ENCODE measurements around the gene IFITM5.
A peak's percentile ranks its signal among the peaks of the same experiment; 100 is the strongest.
"Not testable (repeated sequence)": the region's sequence is repeated elsewhere in the genome, so short reads cannot be mapped to it uniquely, and the experiment has no call there.

The IFITM5 gene

DNA sequence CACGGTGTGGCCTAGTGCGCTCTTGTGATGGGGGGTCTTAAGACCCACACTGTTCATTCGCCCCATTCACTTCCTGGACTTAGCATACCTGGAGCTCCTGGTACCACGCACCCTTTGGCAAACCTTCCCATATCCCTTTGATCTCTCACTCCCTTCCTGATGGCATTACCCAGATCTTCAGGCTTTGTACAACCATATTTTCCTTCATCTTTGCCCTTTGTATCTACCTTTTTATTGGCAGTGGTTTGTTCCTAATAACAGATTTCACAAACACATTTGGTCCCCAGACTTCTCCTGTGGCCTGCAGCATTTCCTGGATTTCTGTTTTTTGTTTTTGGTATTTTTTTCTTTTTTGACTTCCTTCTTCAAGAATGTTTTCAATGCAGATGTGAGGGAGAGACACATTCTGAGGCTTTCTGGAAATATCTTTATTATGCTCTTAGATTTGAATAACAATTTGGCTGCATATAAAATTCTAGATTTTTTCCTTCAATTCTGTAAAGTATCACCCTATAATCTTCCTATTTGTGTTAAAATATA lies 37.4 kb upstream of the IFITM5 start:
- H3K36me3 ChIP-seq (ENCODE audit: insufficient read depth, low read length), result no peaks in the 10 kb centered on the region
- H3K4me3 ChIP-seq, result no peak overlapping the region
- TF ChIP-seq FOXP2 (optimal IDR thresholded peaks at IDR 0.05; ENCODE audit: control extremely low read depth, extremely low read length, insufficient read depth) (no peak), POLR2AphosphoS5 (IDR thresholded peaks at IDR 0.05; ENCODE audit: borderline replicate concordance, low read depth, low read length) (no peak), EZH2 (IDR thresholded peaks at IDR 0.05) (no peak)
- no peak for DNase-seq (ENCODE audit: low read depth, low spot score)
- H3K27ac ChIP-seq, result peak overlapping the region; percentile 53
- no peaks in the 10 kb centered on the region for H3K9me3 ChIP-seq (ENCODE audit: low read depth, low read length)
- no peak overlapping the region for H3K9ac ChIP-seq (ENCODE audit: insufficient read length)

DNA sequence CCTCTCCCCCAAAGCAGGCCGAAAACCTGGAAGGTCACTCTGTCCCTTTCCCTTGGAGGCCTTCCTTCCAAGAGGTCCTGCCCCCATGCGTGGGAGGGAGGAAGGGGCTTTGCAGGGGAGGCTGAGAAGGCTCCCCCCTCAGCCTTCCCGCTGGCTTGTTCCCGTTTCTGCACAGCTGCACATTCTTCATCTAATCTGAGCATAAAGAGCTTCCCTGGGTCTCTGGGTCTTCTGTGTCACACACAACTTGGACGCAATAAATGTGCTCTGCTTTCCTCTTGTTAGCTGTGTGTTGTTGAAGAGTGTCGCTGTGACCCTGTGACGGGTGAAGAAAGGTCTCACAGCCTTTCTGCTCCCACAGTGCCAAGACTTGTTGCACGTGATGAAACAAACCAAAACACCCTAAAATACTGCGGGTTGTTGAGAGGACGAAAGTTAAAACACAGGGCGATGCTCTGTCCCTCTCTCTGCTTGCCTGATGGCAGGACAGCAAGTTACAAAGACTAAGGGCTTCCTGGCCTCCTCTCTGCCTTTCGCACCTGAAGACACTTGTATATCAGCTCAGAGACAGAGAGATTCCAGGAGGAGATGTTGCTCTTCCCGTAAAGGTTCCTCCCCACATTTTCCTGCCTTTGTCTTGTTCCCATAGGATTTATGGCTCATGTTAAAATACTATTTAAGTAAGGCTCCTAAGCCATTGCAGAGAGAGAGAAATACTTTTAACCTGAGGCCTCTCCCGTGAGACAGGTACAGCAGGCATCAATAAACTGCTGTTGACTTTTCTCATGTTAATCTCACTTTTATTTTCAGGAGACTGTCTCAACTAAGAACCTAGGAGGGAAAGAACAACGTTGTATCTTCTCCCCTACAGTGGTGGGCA lies 36.7 kb upstream of the IFITM5 start:
- TF ChIP-seq EZH2 (IDR thresholded peaks at IDR 0.05) (no peak), POLR2AphosphoS5 (IDR thresholded peaks at IDR 0.05; ENCODE audit: borderline replicate concordance, low read depth, low read length) (no peak), FOXP2 (optimal IDR thresholded peaks at IDR 0.05; ENCODE audit: control extremely low read depth, extremely low read length, insufficient read depth) (no peak)
- no peaks in the 10 kb centered on the region for H3K36me3 ChIP-seq (ENCODE audit: insufficient read depth, low read length)
- DNase-seq (ENCODE audit: low read depth, low spot score), result no peak
- peak overlapping the region; percentile 60 for H3K9ac ChIP-seq (ENCODE audit: insufficient read length)
- peak overlapping the region; percentile 65 for H3K27ac ChIP-seq
- no peaks in the 10 kb centered on the region for H3K9me3 ChIP-seq (ENCODE audit: low read depth, low read length)
- H3K4me3 ChIP-seq, result no peak overlapping the region

DNA sequence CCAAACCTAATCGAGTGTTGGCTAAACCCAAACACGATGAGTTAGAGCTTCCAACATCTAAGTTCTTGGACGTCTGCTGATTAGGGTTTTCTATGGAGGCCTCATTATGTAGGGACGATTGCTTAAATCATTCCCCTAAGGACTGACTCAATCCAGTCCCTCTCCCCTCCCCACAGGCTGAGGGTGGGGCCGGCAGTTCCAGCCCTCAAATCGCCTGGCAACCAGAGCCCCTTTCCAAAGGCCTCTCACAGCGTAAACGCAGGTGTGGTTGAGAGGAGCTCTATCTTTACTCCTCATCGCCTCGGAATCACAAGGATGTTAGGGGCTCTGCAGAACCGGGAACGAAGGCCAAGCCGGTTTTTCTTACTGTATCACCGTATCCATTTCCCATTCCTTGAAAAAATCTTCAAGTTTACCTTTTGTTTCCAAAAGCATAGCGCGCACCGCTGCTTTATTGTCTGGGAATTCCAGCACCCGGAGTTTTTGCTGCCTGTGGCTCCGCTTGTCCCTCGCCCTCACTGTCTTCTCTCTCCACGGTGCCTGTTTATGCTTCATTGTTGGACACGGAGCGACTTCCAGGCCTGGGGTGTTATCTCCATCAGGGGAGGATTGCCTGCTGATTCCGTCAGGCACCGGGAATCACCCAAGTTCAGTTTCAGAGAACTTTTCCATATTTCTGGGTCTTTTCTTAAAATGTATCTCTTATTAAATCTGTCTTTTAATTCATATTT lies 35.1 kb upstream of the IFITM5 start:
- Histone ChIP-seq H3K36me3 (ENCODE audit: insufficient read depth, low read length) (no peaks in the 10 kb centered on the region), H3K9ac (ENCODE audit: insufficient read length) (no peak overlapping the region)

DNA sequence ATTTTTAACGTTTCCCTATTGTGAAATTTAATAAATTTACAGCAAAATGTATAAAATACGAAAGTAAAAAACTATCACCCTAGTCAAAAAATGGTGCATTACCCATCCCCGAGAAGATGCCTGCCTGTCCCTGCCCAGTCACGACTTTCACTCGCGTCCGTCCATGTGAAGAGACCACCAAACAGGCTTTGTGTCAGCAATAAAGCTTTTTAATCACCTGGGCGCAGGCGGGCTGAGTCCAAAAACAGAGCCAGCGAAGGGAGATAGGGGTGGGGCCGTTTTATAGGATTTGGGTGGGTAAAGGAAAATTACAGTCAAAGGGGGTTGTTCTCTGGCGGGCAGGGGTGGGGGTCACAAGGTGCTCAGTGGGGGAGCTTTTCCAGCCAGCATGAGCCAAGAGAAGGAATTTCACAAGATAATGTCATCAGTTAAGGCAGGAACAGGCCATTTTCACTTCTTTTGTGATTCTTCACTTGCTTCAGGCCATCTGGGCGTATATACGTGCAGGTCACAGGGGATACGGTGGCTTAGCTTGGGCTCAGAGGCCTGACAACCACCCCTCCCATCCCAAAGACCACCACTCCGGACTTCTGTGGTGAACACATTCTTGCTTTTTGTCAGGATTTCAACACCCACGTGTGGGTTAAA lies 34.4 kb upstream of the IFITM5 start:
- not testable (repeated sequence) for DNase-seq (ENCODE audit: low read depth, low spot score); H3K9me3 ChIP-seq (ENCODE audit: low read depth, low read length); H3K9ac ChIP-seq (ENCODE audit: insufficient read length); H3K36me3 ChIP-seq (ENCODE audit: insufficient read depth, low read length); H3K4me3 ChIP-seq
- H3K27ac ChIP-seq, result peak overlapping the region; percentile 75

More for the DNA sequence above, 35.1 kb upstream of the IFITM5 start:
- no peaks in the 10 kb centered on the region for H3K9me3 ChIP-seq (ENCODE audit: low read depth, low read length)
- H3K4me3 ChIP-seq, result peak overlapping the region; percentile 9; the same call in 1 of the 2 replicates
- peak overlapping the region; percentile 75 for H3K27ac ChIP-seq
- TF ChIP-seq FOXP2 (optimal IDR thresholded peaks at IDR 0.05; ENCODE audit: control extremely low read depth, extremely low read length, insufficient read depth) (no peak), POLR2AphosphoS5 (IDR thresholded peaks at IDR 0.05; ENCODE audit: borderline replicate concordance, low read depth, low read length) (no peak), EZH2 (IDR thresholded peaks at IDR 0.05) (no peak)
- DNase-seq (ENCODE audit: low read depth, low spot score), result no peak

DNA sequence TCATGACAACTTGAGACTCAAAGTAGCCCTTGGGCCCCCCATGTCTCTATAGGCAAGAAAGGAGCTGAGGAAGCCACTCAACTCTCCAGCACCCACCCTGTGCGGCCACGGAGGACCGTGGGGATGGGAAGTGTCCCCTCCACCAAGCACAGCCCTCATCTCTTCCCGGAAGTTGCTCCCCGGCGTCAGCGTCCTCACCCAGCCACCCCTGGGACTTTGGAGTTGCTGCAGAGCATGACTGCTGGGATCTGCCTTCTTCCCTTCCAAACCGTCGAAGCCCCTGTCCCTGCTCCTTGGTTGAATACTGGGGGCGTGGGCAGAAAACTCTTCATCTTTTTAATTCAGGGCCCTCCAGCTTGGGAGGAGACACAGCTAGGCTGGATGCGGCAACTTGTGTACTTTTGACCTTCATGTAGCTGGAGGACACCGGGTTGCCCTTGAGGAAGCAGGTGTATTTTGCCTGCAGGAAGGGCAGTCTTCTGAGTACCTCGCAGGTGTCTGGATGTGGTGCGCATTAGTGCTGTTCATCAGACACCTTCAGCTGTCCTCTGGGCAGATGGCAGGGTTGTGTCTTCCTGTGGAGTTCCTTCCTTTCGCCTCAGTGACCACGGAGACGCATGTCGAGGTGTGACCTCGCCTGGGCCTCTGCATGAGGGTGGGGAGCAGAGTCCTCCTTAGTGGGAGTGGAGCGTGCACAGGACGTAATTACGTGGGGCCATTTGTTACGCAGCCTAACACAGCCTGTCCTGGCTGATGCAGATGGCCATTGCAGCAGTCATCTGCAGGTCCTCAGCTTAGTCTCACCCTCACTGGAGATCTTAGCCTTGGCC lies 33.5 kb upstream of the IFITM5 start:
- Histone ChIP-seq H3K9me3 (ENCODE audit: low read depth, low read length) (no peaks in the 10 kb centered on the region), H3K9ac (ENCODE audit: insufficient read length) (no peak overlapping the region), H3K4me3 (no peak overlapping the region), H3K36me3 (ENCODE audit: insufficient read depth, low read length) (no peaks in the 10 kb centered on the region), H3K27ac (no peak overlapping the region)
- TF ChIP-seq POLR2AphosphoS5 (IDR thresholded peaks at IDR 0.05; ENCODE audit: borderline replicate concordance, low read depth, low read length) (no peak), FOXP2 (optimal IDR thresholded peaks at IDR 0.05; ENCODE audit: control extremely low read depth, extremely low read length, insufficient read depth) (no peak), EZH2 (IDR thresholded peaks at IDR 0.05) (no peak)
- DNase-seq (ENCODE audit: low read depth, low spot score), result no peak

DNA sequence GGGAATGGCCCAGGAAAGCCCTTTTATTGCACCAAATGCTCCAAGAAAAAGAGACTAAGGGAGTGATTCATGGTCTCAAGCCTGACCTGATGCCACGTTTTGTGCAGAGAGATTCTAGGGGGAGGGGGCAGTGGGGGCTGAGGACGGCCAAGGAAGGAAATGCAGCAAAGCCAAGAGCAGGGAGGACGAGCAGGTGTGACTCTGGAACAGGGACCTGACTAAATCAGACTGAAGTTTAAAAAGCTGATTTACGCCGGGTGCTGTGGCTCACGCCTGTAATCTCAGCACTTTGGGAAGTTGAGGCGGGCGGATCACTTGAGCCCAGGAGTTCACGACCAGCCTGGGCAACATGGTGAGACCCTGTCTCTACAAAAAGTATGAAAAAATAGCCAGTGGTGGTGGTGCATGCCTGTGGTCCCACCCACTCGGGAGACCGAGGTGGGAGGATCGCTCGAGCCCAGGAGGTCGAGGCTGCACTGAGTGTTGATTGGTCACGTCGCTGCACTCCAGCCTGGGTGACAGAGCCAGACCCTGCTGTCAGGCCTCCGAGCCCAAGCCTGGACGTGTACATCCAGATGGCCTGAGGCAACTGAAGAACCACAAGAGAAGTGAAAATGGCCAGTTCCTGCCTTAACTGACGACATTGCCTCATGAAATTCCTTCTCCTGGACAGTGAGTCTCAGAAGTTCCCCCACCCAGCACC lies 32.2 kb upstream of the IFITM5 start:
- no peak for TF ChIP-seq POLR2AphosphoS5 (IDR thresholded peaks at IDR 0.05; ENCODE audit: borderline replicate concordance, low read depth, low read length)
- no peak for TF ChIP-seq FOXP2 (optimal IDR thresholded peaks at IDR 0.05; ENCODE audit: control extremely low read depth, extremely low read length, insufficient read depth)
- no peak for TF ChIP-seq EZH2 (IDR thresholded peaks at IDR 0.05)
- H3K9ac ChIP-seq (ENCODE audit: insufficient read length), result no peak overlapping the region
- H3K9me3 ChIP-seq (ENCODE audit: low read depth, low read length), result no peaks in the 10 kb centered on the region
- H3K36me3 ChIP-seq (ENCODE audit: insufficient read depth, low read length), result no peaks in the 10 kb centered on the region
- no peak overlapping the region for H3K4me3 ChIP-seq
- DNase-seq (ENCODE audit: low read depth, low spot score), result no peak
- no peak overlapping the region for H3K27ac ChIP-seq

DNA sequence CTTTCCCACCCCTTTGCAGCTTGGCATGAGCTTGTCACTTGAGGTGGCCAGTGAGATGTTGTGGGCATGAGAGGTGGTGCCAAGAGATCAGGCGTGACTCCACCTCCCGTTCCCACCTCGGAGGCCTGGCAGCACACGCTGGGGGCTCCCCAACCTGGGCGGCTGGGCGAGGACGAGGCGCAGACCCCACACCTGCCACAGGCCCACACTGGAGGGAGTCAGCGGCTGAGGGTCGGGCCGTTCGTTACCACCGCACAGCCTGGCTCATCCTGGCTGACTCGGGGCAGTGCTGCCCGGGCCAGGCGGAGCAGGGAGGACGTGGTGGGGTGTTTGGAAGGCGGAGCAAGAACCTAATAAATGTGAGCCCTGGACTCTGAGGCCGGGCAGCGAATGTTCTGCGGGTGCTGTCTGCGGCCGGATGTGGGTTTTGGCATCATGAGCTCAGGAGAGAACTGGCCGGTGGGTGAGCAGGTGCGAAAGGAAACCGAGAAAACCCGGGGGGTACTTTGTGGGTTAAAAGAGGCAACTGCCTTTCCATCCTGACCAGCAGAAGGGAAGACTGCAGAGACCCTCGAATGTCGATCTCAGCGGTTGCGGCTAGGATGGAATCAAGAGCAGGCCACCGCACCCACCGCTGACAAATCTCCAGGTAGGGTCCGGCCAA lies 31.5 kb upstream of the IFITM5 start:
- TF ChIP-seq POLR2AphosphoS5 (IDR thresholded peaks at IDR 0.05; ENCODE audit: borderline replicate concordance, low read depth, low read length) (no peak), EZH2 (IDR thresholded peaks at IDR 0.05) (no peak)
- Histone ChIP-seq H3K27ac (no peak overlapping the region; the same call in 1 of the 2 replicates), H3K36me3 (ENCODE audit: insufficient read depth, low read length) (no peaks in the 10 kb centered on the region), H3K9ac (ENCODE audit: insufficient read length) (no peak overlapping the region), H3K9me3 (ENCODE audit: low read depth, low read length) (no peaks in the 10 kb centered on the region), H3K4me3 (no peak overlapping the region)
- DNase-seq (ENCODE audit: low read depth, low spot score), result no peak

Data from SK-N-MC (cell line).